Activated B cell treated with CpG ODN at 0.5 μM for 24 hours (primary cell): Measurements from ENCODE around the gene CYP2B6. TPM values are rescaled to one million over a fixed set of nuclear protein-coding genes. Genes with fewer than 3 reads are reported as not detected.
"Not testable (repeated sequence)": the region's sequence is repeated elsewhere in the genome, so short reads cannot be mapped to it uniquely, and the experiment has no call there.

Experiments used
- ATAC-seq: fragments of 200-7000 bp; cut with Tn5 transposase; one replicate; pipeline ENCODE4 v1.10.0; 2021; ENCODE audit warnings: low read depth, mild to moderate bottlenecking, moderate library complexity
- CTCF ChIA-PET: fragments of 350-600 bp; sonication (Branson Sonifier 250); formaldehyde crosslinking; loops from one replicate; lab custom pipeline; 2021; ENCODE audit warnings: antibody characterized with exemption; lab: Charles Lee
- POLR2A ChIA-PET: fragments of 350-600 bp; sonication (Branson Sonifier 250); formaldehyde crosslinking; loops from one replicate; lab custom pipeline; 2021; ENCODE audit warnings: antibody characterized with exemption; lab: Charles Lee
- DNase-seq: peaks from one replicate; pipeline ENCODE4 v3.0.0; 2022
- H3K27ac Mint-ChIP-seq: one replicate; pipeline ENCODE4 v1.8.0; 2020; ENCODE audit warnings: mixed read lengths
- H3K27me3 Mint-ChIP-seq: one replicate; pipeline ENCODE4 v1.8.0; 2021; ENCODE audit warnings: mixed read lengths
- H3K36me3 Mint-ChIP-seq: one replicate; pipeline ENCODE4 v1.8.0; 2021; ENCODE audit warnings: low read depth, mixed read lengths
- H3K4me1 Mint-ChIP-seq: one replicate; pipeline ENCODE4 v1.8.0; 2021; ENCODE audit warnings: mixed read lengths
- H3K4me3 Mint-ChIP-seq: one replicate; pipeline ENCODE4 v1.8.0; 2020; ENCODE audit warnings: mild to moderate bottlenecking, mixed read lengths
- H3K9me3 Mint-ChIP-seq: one replicate; pipeline ENCODE4 v1.8.0; 2020; ENCODE audit warnings: mixed read lengths
- intact Hi-C: fragments of 100-400 bp; cut with micrococcal nuclease; formaldehyde crosslinking; loops from one replicate; pipeline ENCODE4 v1.15.1; 2024
- total RNA-seq: library from RNA; stranded (reverse); gene quantifications from 2 replicates; pipeline ENCODE4 v1.2.3, GENCODE V29; 2022
- TF ChIP-seq, protein P1 (sequence below): fragments of 200-600 bp; IDR thresholded peaks from one replicate; pipeline ENCODE4 v1.8.0; 2022; ENCODE audit warnings: antibody characterized with exemption, mild to moderate bottlenecking

Gene CYP2B6
- total RNA-seq, 1 donor from 2014 or later: not detected

GRCh38 chr19:41025871-41026270 lies 34.8 kb downstream of the CYP2B6 start:
- Mint-ChIP-seq H3K9me3 (no peaks in the 10 kb centered on the region), H3K27me3 (peaks cover 43% of the 10 kb centered on the region), H3K4me1 (no peaks in the 10 kb centered on the region), H3K36me3 (no peaks in the 10 kb centered on the region), H3K4me3 (no peak overlapping the region), H3K27ac (no peak overlapping the region)
- CTCF ChIA-PET: no interaction called here
- intact Hi-C loops: no loop called here
- DNase-seq (no peak), ATAC-seq (no peak)
- POLR2A ChIA-PET: no interaction called here
- TF ChIP-seq, protein P1, sequence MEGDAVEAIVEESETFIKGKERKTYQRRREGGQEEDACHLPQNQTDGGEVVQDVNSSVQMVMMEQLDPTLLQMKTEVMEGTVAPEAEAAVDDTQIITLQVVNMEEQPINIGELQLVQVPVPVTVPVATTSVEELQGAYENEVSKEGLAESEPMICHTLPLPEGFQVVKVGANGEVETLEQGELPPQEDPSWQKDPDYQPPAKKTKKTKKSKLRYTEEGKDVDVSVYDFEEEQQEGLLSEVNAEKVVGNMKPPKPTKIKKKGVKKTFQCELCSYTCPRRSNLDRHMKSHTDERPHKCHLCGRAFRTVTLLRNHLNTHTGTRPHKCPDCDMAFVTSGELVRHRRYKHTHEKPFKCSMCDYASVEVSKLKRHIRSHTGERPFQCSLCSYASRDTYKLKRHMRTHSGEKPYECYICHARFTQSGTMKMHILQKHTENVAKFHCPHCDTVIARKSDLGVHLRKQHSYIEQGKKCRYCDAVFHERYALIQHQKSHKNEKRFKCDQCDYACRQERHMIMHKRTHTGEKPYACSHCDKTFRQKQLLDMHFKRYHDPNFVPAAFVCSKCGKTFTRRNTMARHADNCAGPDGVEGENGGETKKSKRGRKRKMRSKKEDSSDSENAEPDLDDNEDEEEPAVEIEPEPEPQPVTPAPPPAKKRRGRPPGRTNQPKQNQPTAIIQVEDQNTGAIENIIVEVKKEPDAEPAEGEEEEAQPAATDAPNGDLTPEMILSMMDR: no peak

GRCh38 chr19:41027273-41027967 lies 36.3 kb downstream of the CYP2B6 start:
- Mint-ChIP-seq H3K4me3 (no peak overlapping the region), H3K27ac (no peak overlapping the region), H3K27me3 (peaks cover 43% of the 10 kb centered on the region), H3K36me3 (no peaks in the 10 kb centered on the region), H3K9me3 (no peaks in the 10 kb centered on the region), H3K4me1 (no peaks in the 10 kb centered on the region)
- no peak for DNase-seq
- ChIA-PET POLR2A (no interaction called here), CTCF (no interaction called here)
- ATAC-seq: no peak
- intact Hi-C loops: no loop called here
- TF ChIP-seq, protein P1: no peak

GRCh38 chr19:41029524-41030432 lies 38.7 kb downstream of the CYP2B6 start:
- CTCF ChIA-PET: no interaction called here
- ATAC-seq: no peak

GRCh38 chr19:41030651-41031050 lies 39.6 kb downstream of the CYP2B6 start:
- no peak for DNase-seq
- intact Hi-C loops: no loop called here
- no peaks in the 10 kb centered on the region for H3K36me3 Mint-ChIP-seq
- H3K27ac Mint-ChIP-seq: no peak overlapping the region
- peaks cover 31% of the 10 kb centered on the region for H3K27me3 Mint-ChIP-seq
- TF ChIP-seq, protein P1: no peak
- POLR2A ChIA-PET: interaction anchor here (0.6 kb wide), 1 partner anchor 840 kb away, joined by 3 read pairs; no protein-coding TSS in a partner anchor
- CTCF ChIA-PET: no interaction called here
- no peaks in the 10 kb centered on the region for H3K4me1 Mint-ChIP-seq
- no peak for ATAC-seq
- H3K4me3 Mint-ChIP-seq: no peak overlapping the region
- peaks cover 3% of the 10 kb centered on the region for H3K9me3 Mint-ChIP-seq

More at GRCh38 chr19:41029524-41030432, 38.7 kb downstream of the CYP2B6 start:
- Mint-ChIP-seq H3K4me3 (no peak overlapping the region), H3K36me3 (no peaks in the 10 kb centered on the region), H3K9me3 (peaks cover 3% of the 10 kb centered on the region), H3K27me3 (peaks cover 36% of the 10 kb centered on the region), H3K4me1 (no peaks in the 10 kb centered on the region), H3K27ac (no peak overlapping the region)
- no peak for DNase-seq
- TF ChIP-seq, protein P1: no peak
- POLR2A ChIA-PET: interaction anchor here (0.6 kb wide), 1 partner anchor 839 kb away, joined by 3 read pairs; no protein-coding TSS in a partner anchor
- intact Hi-C loops: no loop called here

DNA sequence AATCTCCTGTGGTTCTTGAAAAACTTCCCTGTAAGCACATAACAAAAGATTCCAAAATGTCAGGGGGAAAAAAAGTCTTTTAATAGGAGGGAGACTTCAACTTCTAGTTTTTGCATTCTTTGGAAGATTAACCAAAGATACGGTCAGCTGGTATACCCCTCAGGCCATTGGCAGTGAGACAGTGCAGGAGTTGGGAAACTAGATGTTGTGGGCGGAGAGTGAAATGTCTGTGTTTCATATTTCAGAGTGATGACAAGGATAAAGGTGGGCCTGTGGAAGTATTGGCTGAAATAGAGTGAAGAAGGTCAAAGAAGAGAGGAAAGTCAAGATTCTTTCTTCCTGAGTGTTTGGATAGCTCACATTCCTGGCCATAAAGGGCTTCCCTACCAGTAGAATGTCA lies 40.8 kb downstream of the CYP2B6 start:
- intact Hi-C loops: no loop called here
- Mint-ChIP-seq H3K9me3 (peaks cover 3% of the 10 kb centered on the region), H3K36me3 (no peaks in the 10 kb centered on the region), H3K4me3 (no peak overlapping the region), H3K27ac (no peak overlapping the region), H3K4me1 (no peaks in the 10 kb centered on the region), H3K27me3 (peaks cover 27% of the 10 kb centered on the region)
- TF ChIP-seq, protein P1: no peak
- ChIA-PET CTCF (no interaction called here), POLR2A (no interaction called here)
- ATAC-seq: no peak
- DNase-seq: no peak

DNA sequence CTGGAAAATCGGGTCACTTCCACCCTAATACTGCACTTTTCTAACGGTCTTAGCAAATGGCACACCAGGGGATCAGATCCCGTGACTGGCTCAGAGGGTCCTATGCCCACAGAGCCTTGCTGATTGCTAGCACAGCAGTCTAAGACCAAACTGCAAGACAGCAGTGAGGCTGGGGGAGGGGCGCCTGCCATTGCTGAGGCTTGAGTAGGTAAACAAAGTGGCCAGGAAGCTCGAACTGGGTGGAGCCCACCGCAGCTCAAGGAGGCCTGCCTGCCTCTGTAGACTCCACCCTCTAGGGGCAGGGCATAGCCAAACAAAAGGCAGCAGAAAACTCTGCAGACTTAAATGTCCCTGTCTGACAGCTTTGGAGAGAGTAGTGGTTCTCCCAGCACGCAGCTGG lies 42.2 kb downstream of the CYP2B6 start:
- CTCF ChIA-PET: not testable (repeated sequence)

More for the DNA sequence above, 42.2 kb downstream of the CYP2B6 start:
- H3K27ac Mint-ChIP-seq, H3K4me1 Mint-ChIP-seq, intact Hi-C loops, H3K36me3 Mint-ChIP-seq, H3K4me3 Mint-ChIP-seq, POLR2A ChIA-PET, DNase-seq, ATAC-seq, H3K9me3 Mint-ChIP-seq: not testable (repeated sequence)
- peaks cover 34% of the 10 kb centered on the region for H3K27me3 Mint-ChIP-seq
